Endodermal cell (in vitro differentiated cells): ENCODE measurements around the gene COPS7B. TPM values are rescaled to one million over a fixed set of nuclear protein-coding genes. Genes with fewer than 3 reads are reported as not detected.

Experiments
- DNase-seq: peaks from one replicate; pipeline ENCODE4 v3.0.0-alpha.2; 2017
- H3K27ac ChIP-seq: 2 replicates; pipeline ENCODE4 v1.5.1; 2013; ENCODE audit warnings: mild to moderate bottlenecking, low read depth, low read length, moderate library complexity
- H3K27me3 ChIP-seq: 2 replicates; pipeline ENCODE4 v1.6.1; 2013; ENCODE audit warnings: mild to moderate bottlenecking, low read length, moderate library complexity; ENCODE audit not compliant: insufficient read depth, control insufficient read depth, poor library complexity, severe bottlenecking
- H3K36me3 ChIP-seq: 2 replicates; pipeline ENCODE4 v1.7.0; 2013; ENCODE audit warnings: mild to moderate bottlenecking, low read length, moderate library complexity; ENCODE audit not compliant: control insufficient read depth, insufficient read depth
- H3K4me1 ChIP-seq: one replicate; pipeline ENCODE4 v1.7.0; 2013; ENCODE audit warnings: low read length; ENCODE audit not compliant: control insufficient read depth, insufficient read depth
- H3K4me3 ChIP-seq: 2 replicates; pipeline ENCODE4 v1.5.1; 2013; ENCODE audit warnings: mild to moderate bottlenecking, low read length, moderate library complexity
- H3K9ac ChIP-seq: 2 replicates; pipeline ENCODE4 v1.6.1; 2013; ENCODE audit warnings: mild to moderate bottlenecking, low read length, moderate library complexity; ENCODE audit not compliant: poor library complexity, severe bottlenecking; ENCODE audit errors: extremely low read depth
- H3K9me3 ChIP-seq: 2 replicates; pipeline ENCODE4 v1.6.1; 2013; ENCODE audit warnings: mild to moderate bottlenecking, low read length, moderate library complexity; ENCODE audit not compliant: control insufficient read depth
- H3K27ac Mint-ChIP-seq: 2 replicates; pipeline ENCODE4 v1.8.0; 2020; ENCODE audit warnings: mixed read lengths
- H3K27me3 Mint-ChIP-seq: 2 replicates; pipeline ENCODE4 v1.8.0; 2021; ENCODE audit warnings: mild to moderate bottlenecking, mixed read lengths; ENCODE audit not compliant: insufficient read depth
- H3K36me3 Mint-ChIP-seq: 2 replicates; pipeline ENCODE4 v1.8.0; 2020; ENCODE audit warnings: low read depth, mixed read lengths
- H3K4me1 Mint-ChIP-seq: 2 replicates; pipeline ENCODE4 v1.8.0; 2020; ENCODE audit warnings: mixed read lengths
- H3K4me3 Mint-ChIP-seq: 2 replicates; pipeline ENCODE4 v1.8.0; 2020; ENCODE audit warnings: mild to moderate bottlenecking, moderate library complexity, mixed read lengths
- H3K9me3 Mint-ChIP-seq: 2 replicates; pipeline ENCODE4 v1.8.0; 2020; ENCODE audit warnings: mild to moderate bottlenecking, mixed read lengths
- WGBS, 2 experiments: methylation state at CpG; one replicate each; pipeline versions ENCODE4 v1.1.5 to v1.1.7; 2013; ENCODE audit warnings: missing lambda C conversion rate in 2 of 2, mixed read lengths in 1 of 2; ENCODE audit not compliant: insufficient coverage in 1 of 2, insufficient read length in 1 of 2; 5-methylcytosine and 5-hydroxymethylcytosine counted together
- total RNA-seq, 2 donors: library from RNA; stranded (reverse); fragmentation: NEBNext Ultra II Directional in 1 of 2; extraction: Animal tissue kit (Norgen Biotek cat#: 25700) in 1 of 2; gene quantifications; 2 replicates in 1 of 2; 3 replicates in 1 of 2; pipeline ENCODE4 v1.2.1, GENCODE V29; 2021
- TF ChIP-seq, protein P1 (sequence below): fragments of 200-600 bp; sonication (generic); conservative IDR thresholded peaks from 2 replicates; pipeline ENCODE4 v1.5.0; 2021; ENCODE audit warnings: antibody characterized with exemption, mild to moderate bottlenecking

Gene COPS7B
- total RNA-seq, 2 donors from 2014 or later: 55.0 to 67.1 TPM

GRCh38 chr2:231819447-231820042, 33.3 kb downstream of the COPS7B start:
- no peak for DNase-seq
- H3K9me3 ChIP-seq: peaks cover 25% of the 10 kb centered on the region
- Mint-ChIP-seq H3K27ac (no peak overlapping the region), H3K27me3 (no peaks in the 10 kb centered on the region), H3K4me3 (no peak overlapping the region), H3K4me1 (no peaks in the 10 kb centered on the region), H3K9me3 (peaks cover 9% of the 10 kb centered on the region), H3K36me3 (peaks cover 7% of the 10 kb centered on the region)
- H3K27me3 ChIP-seq: no peaks in the 10 kb centered on the region
- WGBS, 2 experiments: 75 to 78% methylated on average over 2 of the region's 2 CpGs
- TF ChIP-seq, protein P1, sequence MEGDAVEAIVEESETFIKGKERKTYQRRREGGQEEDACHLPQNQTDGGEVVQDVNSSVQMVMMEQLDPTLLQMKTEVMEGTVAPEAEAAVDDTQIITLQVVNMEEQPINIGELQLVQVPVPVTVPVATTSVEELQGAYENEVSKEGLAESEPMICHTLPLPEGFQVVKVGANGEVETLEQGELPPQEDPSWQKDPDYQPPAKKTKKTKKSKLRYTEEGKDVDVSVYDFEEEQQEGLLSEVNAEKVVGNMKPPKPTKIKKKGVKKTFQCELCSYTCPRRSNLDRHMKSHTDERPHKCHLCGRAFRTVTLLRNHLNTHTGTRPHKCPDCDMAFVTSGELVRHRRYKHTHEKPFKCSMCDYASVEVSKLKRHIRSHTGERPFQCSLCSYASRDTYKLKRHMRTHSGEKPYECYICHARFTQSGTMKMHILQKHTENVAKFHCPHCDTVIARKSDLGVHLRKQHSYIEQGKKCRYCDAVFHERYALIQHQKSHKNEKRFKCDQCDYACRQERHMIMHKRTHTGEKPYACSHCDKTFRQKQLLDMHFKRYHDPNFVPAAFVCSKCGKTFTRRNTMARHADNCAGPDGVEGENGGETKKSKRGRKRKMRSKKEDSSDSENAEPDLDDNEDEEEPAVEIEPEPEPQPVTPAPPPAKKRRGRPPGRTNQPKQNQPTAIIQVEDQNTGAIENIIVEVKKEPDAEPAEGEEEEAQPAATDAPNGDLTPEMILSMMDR: no peak
- no peak overlapping the region for H3K27ac ChIP-seq
- no peaks in the 10 kb centered on the region for H3K4me1 ChIP-seq
- no peak overlapping the region for H3K4me3 ChIP-seq
- H3K9ac ChIP-seq: no peak overlapping the region
- no peaks in the 10 kb centered on the region for H3K36me3 ChIP-seq

DNA sequence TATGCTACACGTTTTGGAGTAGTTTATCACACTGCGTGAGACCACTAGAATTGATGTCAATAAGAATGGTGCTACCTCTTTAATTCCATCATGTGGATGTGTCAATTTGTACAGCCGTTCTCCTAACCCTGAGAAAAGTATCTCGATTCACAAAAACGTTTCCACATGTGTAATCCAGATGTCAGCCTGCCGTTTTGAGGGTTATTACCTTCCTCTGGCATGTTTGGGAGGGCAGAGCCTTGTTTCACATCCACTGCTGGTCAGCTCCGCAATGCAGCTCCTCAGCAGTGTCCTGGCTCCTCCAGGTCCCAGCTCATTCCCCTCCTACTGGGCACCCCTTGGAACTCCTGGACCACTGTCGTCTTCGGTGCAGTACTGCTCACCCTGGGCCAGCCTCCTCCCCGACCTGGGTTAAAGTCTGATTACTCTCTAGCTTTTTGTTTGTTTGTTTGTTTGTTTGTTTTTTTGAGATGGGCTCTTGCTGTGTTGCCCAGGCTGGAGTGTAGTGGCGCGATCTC, 34.6 kb downstream of the COPS7B start:
- no peaks in the 10 kb centered on the region for H3K27me3 Mint-ChIP-seq
- H3K4me1 ChIP-seq: no peaks in the 10 kb centered on the region
- H3K4me1 Mint-ChIP-seq: no peaks in the 10 kb centered on the region
- H3K27me3 ChIP-seq: no peaks in the 10 kb centered on the region
- TF ChIP-seq, protein P1: no peak
- H3K36me3 Mint-ChIP-seq: no peaks in the 10 kb centered on the region
- no peak overlapping the region for H3K4me3 Mint-ChIP-seq
- H3K4me3 ChIP-seq: no peak overlapping the region
- H3K9me3 ChIP-seq: peaks cover 13% of the 10 kb centered on the region
- H3K9me3 Mint-ChIP-seq: peaks cover 5% of the 10 kb centered on the region
- H3K9ac ChIP-seq: no peak overlapping the region
- H3K27ac ChIP-seq: no peak overlapping the region
- no peak overlapping the region for H3K27ac Mint-ChIP-seq
- H3K36me3 ChIP-seq: no peaks in the 10 kb centered on the region
- DNase-seq: no peak
- 80 to 84% methylated on average over 10 to 12 of the region's 12 CpGs for WGBS, 2 experiments

DNA sequence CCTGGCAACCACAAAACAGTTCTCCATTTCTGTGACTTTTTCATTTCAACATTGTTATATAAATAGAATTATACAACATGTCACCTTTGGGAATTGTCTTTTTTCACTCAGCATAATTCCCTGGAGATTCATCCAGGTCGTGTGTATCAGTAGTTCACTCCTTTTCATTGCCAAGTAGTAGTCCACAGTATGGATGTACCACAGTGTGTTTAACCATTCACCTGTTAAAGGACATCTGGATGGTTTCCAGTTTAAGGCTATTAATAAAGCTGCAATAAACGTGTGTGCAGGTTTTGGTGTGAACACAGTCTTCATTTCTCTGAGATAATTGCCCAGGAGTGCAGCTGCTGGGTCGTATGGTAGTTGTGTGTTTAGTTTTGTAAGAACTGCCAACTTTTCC, 35.7 kb downstream of the COPS7B start:
- Histone ChIP-seq H3K4me1 (no peaks in the 10 kb centered on the region), H3K36me3 (no peaks in the 10 kb centered on the region), H3K9me3 (peaks cover 10% of the 10 kb centered on the region), H3K4me3 (no peak overlapping the region), H3K9ac (no peak overlapping the region), H3K27ac (no peak overlapping the region), H3K27me3 (no peaks in the 10 kb centered on the region)
- H3K27ac Mint-ChIP-seq: no peak overlapping the region
- DNase-seq: no peak
- H3K27me3 Mint-ChIP-seq: no peaks in the 10 kb centered on the region
- H3K4me3 Mint-ChIP-seq: no peak overlapping the region
- TF ChIP-seq, protein P1: no peak
- 50 to 63% methylated on average over 1 to 3 of the region's 3 CpGs for WGBS, 2 experiments
- H3K36me3 Mint-ChIP-seq: no peaks in the 10 kb centered on the region
- peaks cover 5% of the 10 kb centered on the region for H3K9me3 Mint-ChIP-seq
- no peaks in the 10 kb centered on the region for H3K4me1 Mint-ChIP-seq
